GM23338 (cell line): Measurements from ENCODE around the gene PEAK3. TPM values are rescaled to one million over a fixed set of nuclear protein-coding genes. Genes with fewer than 3 reads are reported as not detected.
A peak's percentile ranks its signal among the peaks of the same experiment; 100 is the strongest.

Source experiments
- ATAC-seq: fragments of 200-7000 bp; cut with Tn5 transposase; 3 replicates; pipeline ENCODE4 v1.9.1; 2020
- DNase-seq: peaks from one replicate; pipeline ENCODE4 v3.0.0-alpha.2; 2015; ENCODE audit warnings: low spot score
- H2AFZ ChIP-seq: fragments of 200-600 bp; sonication (generic); 2 replicates; pipeline ENCODE4 v1.8.0; 2016; ENCODE audit warnings: antibody characterized with exemption, mild to moderate bottlenecking, moderate library complexity
- H3F3A ChIP-seq: fragments of 200-600 bp; sonication (generic); replicated peaks from 2 replicates; pipeline ENCODE4 v1.8.0; 2017; ENCODE audit warnings: antibody characterized with exemption, mixed run types, low read depth
- H3K27ac ChIP-seq: fragments of 200-600 bp; sonication (generic); 2 replicates; pipeline ENCODE4 v1.6.1; 2016; ENCODE audit warnings: low read depth
- H3K27me3 ChIP-seq: fragments of 200-600 bp; sonication (generic); 2 replicates; pipeline ENCODE4 v1.8.0; 2016; ENCODE audit warnings: mild to moderate bottlenecking, mixed run types, moderate library complexity; ENCODE audit not compliant: insufficient read depth
- H3K36me3 ChIP-seq: fragments of 200-600 bp; sonication (generic); 2 replicates; pipeline ENCODE4 v1.8.0; 2016; ENCODE audit warnings: mild to moderate bottlenecking; ENCODE audit not compliant: insufficient read depth
- H3K4me1 ChIP-seq: fragments of 200-600 bp; sonication (generic); 2 replicates; pipeline ENCODE4 v1.8.0; 2016; ENCODE audit warnings: mild to moderate bottlenecking, moderate library complexity; ENCODE audit not compliant: insufficient read depth
- H3K4me2 ChIP-seq: fragments of 200-600 bp; sonication (generic); 2 replicates; pipeline ENCODE4 v1.7.1; 2017; ENCODE audit warnings: mixed run types
- H3K4me3 ChIP-seq: fragments of 200-600 bp; sonication (generic); 2 replicates; pipeline ENCODE4 v1.6.1; 2016; ENCODE audit warnings: mixed run types
- H3K79me2 ChIP-seq: fragments of 200-600 bp; sonication (generic); replicated peaks from 2 replicates; pipeline ENCODE4 v1.8.0; 2017; ENCODE audit warnings: mild to moderate bottlenecking; ENCODE audit not compliant: insufficient read depth
- H3K9me2 ChIP-seq: fragments of 200-600 bp; sonication (generic); 2 replicates; pipeline ENCODE4 v1.8.0; 2017; ENCODE audit not compliant: insufficient read depth
- H4K20me1 ChIP-seq: fragments of 200-600 bp; sonication (generic); replicated peaks from 2 replicates; pipeline ENCODE4 v1.8.0; 2017; ENCODE audit warnings: mild to moderate bottlenecking; ENCODE audit not compliant: insufficient read depth
- H3K27ac Mint-ChIP-seq: 2 replicates; pipeline ENCODE4 v1.8.0; 2020; ENCODE audit warnings: inconsistent platforms, mild to moderate bottlenecking, moderate library complexity, mixed read lengths
- H3K27me3 Mint-ChIP-seq: 3 replicates; pipeline ENCODE4 v1.8.0; 2022; ENCODE audit warnings: low read depth, mild to moderate bottlenecking, moderate library complexity, mixed read lengths, inconsistent platforms; ENCODE audit not compliant: insufficient read depth, poor library complexity
- H3K36me3 Mint-ChIP-seq: 3 replicates; pipeline ENCODE4 v1.8.0; 2021; ENCODE audit warnings: low read depth, mild to moderate bottlenecking, inconsistent platforms, moderate library complexity, mixed read lengths
- H3K4me1 Mint-ChIP-seq: 3 replicates; pipeline ENCODE4 v1.8.0; 2020; ENCODE audit warnings: mild to moderate bottlenecking, inconsistent platforms, mixed read lengths
- H3K4me3 Mint-ChIP-seq: 3 replicates; pipeline ENCODE4 v1.8.0; 2021; ENCODE audit warnings: moderate library complexity, mild to moderate bottlenecking, inconsistent platforms, mixed read lengths
- H3K9me3 Mint-ChIP-seq: 3 replicates; pipeline ENCODE4 v1.8.0; 2020; ENCODE audit warnings: moderate library complexity, mild to moderate bottlenecking, inconsistent platforms, mixed read lengths
- CTCF ChIP-seq, 2 experiments: fragments of 200-600 bp in 1 of 2; sonication (generic) in 1 of 2; conservative IDR thresholded peaks; 2 replicates each; pipeline versions ENCODE4 v1.5.1 to v1.6.1; 2016 to 2017; ENCODE audit warnings: antibody characterized with exemption in 2 of 2, low read depth in 2 of 2, mild to moderate bottlenecking in 2 of 2, moderate library complexity in 1 of 2
- EZH2phosphoT487 ChIP-seq: fragments of 200-600 bp; sonication (generic); IDR thresholded peaks from one replicate; pipeline ENCODE4 v1.8.1; 2018; ENCODE audit warnings: antibody characterized with exemption; ENCODE audit not compliant: unreplicated experiment
- JUNB ChIP-seq: IDR thresholded peaks from one replicate; pipeline ENCODE4 v1.6.1; 2016; ENCODE audit warnings: antibody characterized with exemption; ENCODE audit not compliant: unreplicated experiment
- NANOG ChIP-seq: IDR thresholded peaks from 2 replicates; pipeline ENCODE4 v1.6.1; 2016; ENCODE audit warnings: antibody characterized with exemption, borderline replicate concordance
- POLR2AphosphoS5 ChIP-seq: IDR thresholded peaks from 2 replicates; pipeline ENCODE4 v1.6.1; 2016; ENCODE audit warnings: antibody characterized with exemption, low read depth
- STAT1 ChIP-seq: IDR thresholded peaks from one replicate; pipeline ENCODE4 v1.6.1; 2016; ENCODE audit warnings: antibody characterized with exemption; ENCODE audit not compliant: unreplicated experiment
- ZNF114 ChIP-seq: fragments of 250-450 bp; sonication (Bioruptor Pico); IDR thresholded peaks from 2 replicates; pipeline ENCODE4 v1.5.0; 2020; ENCODE audit warnings: mild to moderate bottlenecking, moderate library complexity
- ZNF331 ChIP-seq: fragments of 250-450 bp; sonication (Bioruptor Pico); IDR thresholded peaks from 2 replicates; pipeline ENCODE4 v1.5.0; 2020; ENCODE audit warnings: low read depth, mild to moderate bottlenecking, moderate library complexity
- polyA plus RNA-seq: library from polyadenylated mRNA; unstranded; fragments of >200 nt; fragmentation: Nextera tagmentation; extraction: Ambion mirVana; gene quantifications from 2 replicates; pipeline ENCODE4 v1.2.1, GENCODE V29; 2016
- total RNA-seq: library from RNA; depleted of rRNA; stranded (reverse); fragments of >200 nt; shearing (Covaris generic); gene quantifications from 2 replicates; pipeline ENCODE4 v1.2.3, GENCODE V29; 2014
- TF ChIP-seq, protein P1 (sequence below): IDR thresholded peaks from 2 replicates; pipeline ENCODE4 v1.6.1; 2016; ENCODE audit warnings: antibody characterized with exemption

PEAK3 gene
- total and polyA plus RNA-seq, 2 experiments from 2014 or later = not detected

GRCh38 chr19:2252055-2252796, 29.7 kb downstream of the PEAK3 start (continued):
- 0 out of 4 replicates have a peak, but pooled peaks of 1 of the 2 experiments have one; percentile 0 for TF ChIP-seq CTCF (conservative IDR thresholded peaks at IDR 0.05; ENCODE audit: low read depth in 2 of 2)

DNA sequence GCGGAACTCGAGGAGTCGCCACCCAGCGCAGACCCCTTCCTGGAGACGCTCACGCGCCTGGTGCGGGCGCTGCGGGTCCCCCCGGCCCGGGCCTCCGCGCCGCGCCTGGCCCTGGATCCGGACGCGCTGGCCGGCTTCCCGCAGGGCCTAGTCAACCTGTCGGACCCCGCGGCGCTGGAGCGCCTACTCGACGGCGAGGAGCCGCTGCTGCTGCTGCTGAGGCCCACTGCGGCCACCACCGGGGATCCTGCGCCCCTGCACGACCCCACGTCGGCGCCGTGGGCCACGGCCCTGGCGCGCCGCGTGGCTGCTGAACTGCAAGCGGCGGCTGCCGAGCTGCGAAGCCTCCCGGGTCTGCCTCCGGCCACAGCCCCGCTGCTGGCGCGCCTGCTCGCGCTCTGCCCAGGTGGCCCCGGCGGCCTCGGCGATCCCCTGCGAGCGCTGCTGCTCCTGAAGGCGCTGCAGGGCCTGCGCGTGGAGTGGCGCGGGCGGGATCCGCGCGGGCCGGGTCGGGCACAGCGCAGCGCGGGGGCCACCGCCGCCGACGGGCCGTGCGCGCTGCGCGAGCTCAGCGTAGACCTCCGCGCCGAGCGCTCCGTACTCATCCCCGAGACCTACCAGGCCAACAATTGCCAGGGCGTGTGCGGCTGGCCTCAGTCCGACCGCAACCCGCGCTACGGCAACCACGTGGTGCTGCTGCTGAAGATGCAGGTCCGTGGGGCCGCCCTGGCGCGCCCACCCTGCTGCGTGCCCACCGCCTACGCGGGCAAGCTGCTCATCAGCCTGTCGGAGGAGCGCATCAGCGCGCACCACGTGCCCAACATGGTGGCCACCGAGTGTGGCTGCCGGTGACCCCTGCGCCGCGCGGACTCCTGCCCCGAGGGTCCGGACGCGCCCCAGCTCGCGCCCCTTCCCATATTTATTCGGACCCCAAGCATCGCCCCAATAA, 30.6 kb downstream of the PEAK3 start:
- Histone ChIP-seq H3K4me2 (no peak overlapping the region), H3K79me2 (no peaks in the 10 kb centered on the region), H3K4me1 (peaks cover 5% of the 10 kb centered on the region; the same call in 1 of the 2 replicates), H2AFZ (no peak overlapping the region), H3K9me2 (no peaks in the 10 kb centered on the region), H3K27me3 (peaks cover 21% of the 10 kb centered on the region), H3K36me3 (no peaks in the 10 kb centered on the region), H3K27ac (no peak overlapping the region), H3F3A (peaks cover 4% of the 10 kb centered on the region; the same call in 1 of the 2 replicates), H3K4me3 (no peak overlapping the region), H4K20me1 (no peaks in the 10 kb centered on the region; the same call in 1 of the 2 replicates)
- Mint-ChIP-seq H3K9me3 (no peaks in the 10 kb centered on the region), H3K27me3 (peaks cover 35% of the 10 kb centered on the region), H3K36me3 (peaks cover 10% of the 10 kb centered on the region; the same call in 2 of the 3 replicates), H3K4me1 (peaks cover 3% of the 10 kb centered on the region; the same call in 2 of the 3 replicates), H3K27ac (no peak overlapping the region), H3K4me3 (no peak overlapping the region)
- TF ChIP-seq, protein P1, sequence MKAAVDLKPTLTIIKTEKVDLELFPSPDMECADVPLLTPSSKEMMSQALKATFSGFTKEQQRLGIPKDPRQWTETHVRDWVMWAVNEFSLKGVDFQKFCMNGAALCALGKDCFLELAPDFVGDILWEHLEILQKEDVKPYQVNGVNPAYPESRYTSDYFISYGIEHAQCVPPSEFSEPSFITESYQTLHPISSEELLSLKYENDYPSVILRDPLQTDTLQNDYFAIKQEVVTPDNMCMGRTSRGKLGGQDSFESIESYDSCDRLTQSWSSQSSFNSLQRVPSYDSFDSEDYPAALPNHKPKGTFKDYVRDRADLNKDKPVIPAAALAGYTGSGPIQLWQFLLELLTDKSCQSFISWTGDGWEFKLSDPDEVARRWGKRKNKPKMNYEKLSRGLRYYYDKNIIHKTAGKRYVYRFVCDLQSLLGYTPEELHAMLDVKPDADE = no peak
- TF ChIP-seq STAT1 = no peak
- DNase-seq (peak; percentile 44), ATAC-seq (no peak)

- no peak overlapping the region for H3K4me3 ChIP-seq
- Mint-ChIP-seq H3K27me3 (peaks cover 35% of the 10 kb centered on the region), H3K36me3 (peaks cover 17% of the 10 kb centered on the region), H3K9me3 (no peaks in the 10 kb centered on the region), H3K4me3 (no peak overlapping the region), H3K27ac (no peak overlapping the region), H3K4me1 (peaks cover 3% of the 10 kb centered on the region; the same call in 2 of the 3 replicates)
- peaks cover 21% of the 10 kb centered on the region for H3K27me3 ChIP-seq
- peaks cover 5% of the 10 kb centered on the region; the same call in 1 of the 2 replicates for H3K4me1 ChIP-seq
- no peaks in the 10 kb centered on the region for H3K36me3 ChIP-seq
- H3K4me2 ChIP-seq = no peak overlapping the region
- H3K27ac ChIP-seq = no peak overlapping the region
- no peaks in the 10 kb centered on the region for H3K9me2 ChIP-seq
- no peaks in the 10 kb centered on the region for H3K79me2 ChIP-seq
- DNase-seq (no peak), ATAC-seq (no peak)
- H4K20me1 ChIP-seq = no peaks in the 10 kb centered on the region; the same call in 1 of the 2 replicates
- peaks cover 4% of the 10 kb centered on the region; the same call in 1 of the 2 replicates for H3F3A ChIP-seq
- no peak for TF ChIP-seq ZNF331 (CRISPR knock-in tag)
- no peak for TF ChIP-seq NANOG
- TF ChIP-seq ZNF114 (CRISPR knock-in tag) = no peak
- TF ChIP-seq, protein P1 = no peak
- TF ChIP-seq JUNB = no peak
- TF ChIP-seq POLR2AphosphoS5 = no peak
- no peak for TF ChIP-seq STAT1
- no peak for TF ChIP-seq EZH2phosphoT487
- H2AFZ ChIP-seq = no peak overlapping the region
Measured at GRCh38 chr19:2250766-2251105, 31.2 kb downstream of the PEAK3 start.
